Measurements from ENCODE around the gene CNST.

CNST gene

DNA sequence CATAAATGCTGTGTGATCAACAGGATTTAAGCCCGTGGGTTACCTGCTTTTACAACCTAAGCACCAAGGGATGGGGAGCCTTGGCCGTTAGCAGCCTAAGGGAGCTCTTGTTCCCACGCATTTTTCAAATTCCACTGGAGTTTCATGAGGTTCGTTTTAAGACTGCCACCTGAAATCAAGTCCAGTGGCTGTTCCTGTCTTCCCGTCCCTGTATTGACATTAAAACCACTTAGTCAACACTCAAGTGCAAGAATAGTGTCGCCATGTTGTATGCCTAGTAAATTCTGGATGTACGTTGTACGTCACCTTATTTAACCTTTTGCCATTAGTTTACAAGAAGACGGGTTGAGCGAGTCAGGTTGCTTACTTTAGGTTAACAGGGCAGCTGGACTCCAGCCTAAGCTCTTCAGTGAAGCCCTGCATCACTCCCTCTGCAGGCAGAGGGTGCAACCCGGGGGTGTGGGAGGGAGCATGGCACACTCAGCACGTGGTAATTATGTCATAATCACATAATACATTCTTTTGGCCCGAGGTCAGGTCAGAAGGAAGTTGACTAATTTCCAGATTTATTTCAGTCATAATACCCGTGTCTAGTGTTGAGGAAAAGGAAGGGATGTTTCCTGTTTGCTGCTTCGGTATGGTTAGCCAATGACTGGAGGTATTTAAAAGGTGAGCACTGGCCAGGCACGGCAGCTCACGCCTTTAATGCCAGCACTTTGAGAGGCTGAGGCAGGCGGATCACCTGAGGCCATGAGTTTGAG is 42.5 kb downstream of the CNST start:
- peak overlapping the region; percentile 77 for H3K27ac ChIP-seq
- TF ChIP-seq, protein P1, sequence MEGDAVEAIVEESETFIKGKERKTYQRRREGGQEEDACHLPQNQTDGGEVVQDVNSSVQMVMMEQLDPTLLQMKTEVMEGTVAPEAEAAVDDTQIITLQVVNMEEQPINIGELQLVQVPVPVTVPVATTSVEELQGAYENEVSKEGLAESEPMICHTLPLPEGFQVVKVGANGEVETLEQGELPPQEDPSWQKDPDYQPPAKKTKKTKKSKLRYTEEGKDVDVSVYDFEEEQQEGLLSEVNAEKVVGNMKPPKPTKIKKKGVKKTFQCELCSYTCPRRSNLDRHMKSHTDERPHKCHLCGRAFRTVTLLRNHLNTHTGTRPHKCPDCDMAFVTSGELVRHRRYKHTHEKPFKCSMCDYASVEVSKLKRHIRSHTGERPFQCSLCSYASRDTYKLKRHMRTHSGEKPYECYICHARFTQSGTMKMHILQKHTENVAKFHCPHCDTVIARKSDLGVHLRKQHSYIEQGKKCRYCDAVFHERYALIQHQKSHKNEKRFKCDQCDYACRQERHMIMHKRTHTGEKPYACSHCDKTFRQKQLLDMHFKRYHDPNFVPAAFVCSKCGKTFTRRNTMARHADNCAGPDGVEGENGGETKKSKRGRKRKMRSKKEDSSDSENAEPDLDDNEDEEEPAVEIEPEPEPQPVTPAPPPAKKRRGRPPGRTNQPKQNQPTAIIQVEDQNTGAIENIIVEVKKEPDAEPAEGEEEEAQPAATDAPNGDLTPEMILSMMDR (conservative IDR thresholded peaks at IDR 0.05): peak; percentile 27
- no peak for TF ChIP-seq ZFX (IDR thresholded peaks at IDR 0.05)

- no peak for TF ChIP-seq ZFX (IDR thresholded peaks at IDR 0.05)
- TF ChIP-seq, protein P1 (conservative IDR thresholded peaks at IDR 0.05): no peak
- peak overlapping the region; percentile 77 for H3K27ac ChIP-seq
Observed at GRCh38 chr1:246609632-246610031, 43.4 kb downstream of the CNST start.

DNA sequence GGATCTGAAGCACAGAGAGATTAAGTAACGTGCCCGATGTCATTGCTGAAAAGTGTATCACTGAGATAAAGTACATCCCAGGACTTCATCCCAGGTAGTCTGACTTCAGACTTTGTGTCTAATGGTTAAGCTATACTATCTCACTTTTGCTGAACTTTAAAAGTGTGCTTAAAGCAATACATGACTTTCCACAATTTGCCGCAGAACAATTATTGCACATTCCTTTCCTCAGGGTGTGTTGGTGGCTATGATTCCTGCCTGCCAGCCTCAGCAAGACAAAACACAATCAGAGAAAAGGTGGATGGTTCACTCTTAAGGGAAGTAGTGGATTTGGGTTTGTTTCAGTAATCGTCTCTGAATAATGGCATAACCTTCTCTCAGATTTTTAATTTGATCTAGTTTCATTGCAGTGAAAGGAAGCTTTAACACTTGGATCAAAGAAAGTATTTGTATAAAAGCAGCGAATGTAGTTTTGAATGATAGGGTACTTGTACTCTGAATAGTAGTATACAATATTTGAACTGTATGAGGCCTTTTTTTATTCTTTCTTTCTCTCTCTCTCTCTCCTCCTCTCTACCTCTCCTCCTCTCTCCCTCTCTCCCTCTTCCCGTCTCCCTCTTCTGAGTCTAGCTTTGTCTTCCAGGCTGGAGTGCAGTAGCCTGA is 47.0 kb downstream of the CNST start:
- no peak overlapping the region for H3K27ac ChIP-seq
- no peak for TF ChIP-seq ZFX (IDR thresholded peaks at IDR 0.05)

GRCh38 chr1:246617156-246617555 is 50.9 kb downstream of the CNST start:
- TF ChIP-seq ZFX (IDR thresholded peaks at IDR 0.05): no peak
- TF ChIP-seq, protein P1 (conservative IDR thresholded peaks at IDR 0.05): no peak
- H3K27ac ChIP-seq: no peak overlapping the region

GRCh38 chr1:246617768-246618167 is 51.5 kb downstream of the CNST start:
- no peak overlapping the region for H3K27ac ChIP-seq
- TF ChIP-seq, protein P1 (conservative IDR thresholded peaks at IDR 0.05): no peak
- TF ChIP-seq ZFX (IDR thresholded peaks at IDR 0.05): no peak

GRCh38 chr1:246618240-246618808 is 52.1 kb downstream of the CNST start:
- no peak overlapping the region for H3K27ac ChIP-seq
- TF ChIP-seq, protein P1 (conservative IDR thresholded peaks at IDR 0.05): no peak
- TF ChIP-seq ZFX (IDR thresholded peaks at IDR 0.05): no peak

DNA sequence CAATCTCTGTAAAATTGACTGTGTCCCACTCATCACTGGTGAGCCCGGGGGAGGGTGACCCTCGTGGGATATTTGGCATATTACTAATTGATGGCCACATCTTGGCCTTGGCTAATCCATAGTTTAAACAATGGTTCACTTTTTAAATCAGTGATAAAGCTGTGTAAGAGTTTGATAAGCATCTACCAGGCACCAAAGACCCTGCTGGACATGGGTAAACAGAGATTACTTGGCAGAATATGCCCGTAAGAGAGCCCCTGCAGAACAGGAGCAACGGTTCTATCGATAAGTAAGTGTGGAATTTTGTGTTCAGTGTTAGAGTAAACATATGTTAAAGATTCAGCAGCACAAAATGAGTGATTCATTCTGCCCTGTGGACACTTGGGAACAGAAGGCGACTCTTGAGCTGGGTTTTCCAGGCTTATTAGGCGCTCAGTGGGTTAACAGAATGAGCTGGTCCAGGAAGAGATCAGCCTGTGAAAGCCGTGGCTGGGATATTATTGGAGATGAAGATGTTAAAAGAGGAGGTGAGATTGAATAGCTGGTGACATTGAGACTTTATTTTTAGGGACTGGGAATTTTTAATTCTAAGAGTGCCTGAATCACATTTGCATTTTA is 55.9 kb downstream of the CNST start:
- TF ChIP-seq, protein P1 (conservative IDR thresholded peaks at IDR 0.05): no peak
- no peak for TF ChIP-seq ZFX (IDR thresholded peaks at IDR 0.05)
- H3K27ac ChIP-seq: no peak overlapping the region
